Choroid plexus epithelial cell (primary cell): Measurements from ENCODE around the gene SHISA2.

ENCODE experiments used
- DNase-seq: peaks from one replicate; pipeline ENCODE4 v3.0.0-alpha.2; 2010; ENCODE audit warnings: low read depth
- H3K4me3 ChIP-seq: 2 replicates; pipeline ENCODE4 v1.5.1; 2011; ENCODE audit warnings: low read depth, mild to moderate bottlenecking, control low read depth, low read length, moderate library complexity
- TF ChIP-seq, protein P1 (sequence below): conservative IDR thresholded peaks from 2 replicates; pipeline ENCODE4 v1.5.1; 2011; ENCODE audit warnings: low read depth, mild to moderate bottlenecking, control low read depth, inconsistent platforms, low read length, moderate library complexity

The SHISA2 gene

DNA sequence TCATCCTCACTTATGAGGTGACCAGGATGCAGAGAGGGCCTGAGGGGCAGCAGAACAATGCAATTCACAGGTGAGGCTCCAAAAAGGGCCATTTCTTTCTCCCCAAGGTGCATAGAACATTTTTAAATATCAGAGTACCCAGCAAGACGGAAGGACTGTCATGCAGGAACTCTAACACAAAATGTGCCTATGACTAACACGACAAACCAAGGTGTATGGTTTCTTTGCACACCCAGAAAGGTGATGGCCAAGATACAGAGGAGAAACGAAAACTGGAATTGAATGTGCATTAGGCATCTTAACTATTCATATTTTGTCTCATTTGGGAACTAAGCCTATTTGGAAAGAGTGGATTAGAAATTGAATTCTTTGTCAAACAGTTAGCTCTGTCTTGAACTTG is 29.9 kb downstream of the SHISA2 start:
- no peak for DNase-seq
- no peak overlapping the region for H3K4me3 ChIP-seq
- TF ChIP-seq, protein P1, sequence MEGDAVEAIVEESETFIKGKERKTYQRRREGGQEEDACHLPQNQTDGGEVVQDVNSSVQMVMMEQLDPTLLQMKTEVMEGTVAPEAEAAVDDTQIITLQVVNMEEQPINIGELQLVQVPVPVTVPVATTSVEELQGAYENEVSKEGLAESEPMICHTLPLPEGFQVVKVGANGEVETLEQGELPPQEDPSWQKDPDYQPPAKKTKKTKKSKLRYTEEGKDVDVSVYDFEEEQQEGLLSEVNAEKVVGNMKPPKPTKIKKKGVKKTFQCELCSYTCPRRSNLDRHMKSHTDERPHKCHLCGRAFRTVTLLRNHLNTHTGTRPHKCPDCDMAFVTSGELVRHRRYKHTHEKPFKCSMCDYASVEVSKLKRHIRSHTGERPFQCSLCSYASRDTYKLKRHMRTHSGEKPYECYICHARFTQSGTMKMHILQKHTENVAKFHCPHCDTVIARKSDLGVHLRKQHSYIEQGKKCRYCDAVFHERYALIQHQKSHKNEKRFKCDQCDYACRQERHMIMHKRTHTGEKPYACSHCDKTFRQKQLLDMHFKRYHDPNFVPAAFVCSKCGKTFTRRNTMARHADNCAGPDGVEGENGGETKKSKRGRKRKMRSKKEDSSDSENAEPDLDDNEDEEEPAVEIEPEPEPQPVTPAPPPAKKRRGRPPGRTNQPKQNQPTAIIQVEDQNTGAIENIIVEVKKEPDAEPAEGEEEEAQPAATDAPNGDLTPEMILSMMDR: no peak

DNA sequence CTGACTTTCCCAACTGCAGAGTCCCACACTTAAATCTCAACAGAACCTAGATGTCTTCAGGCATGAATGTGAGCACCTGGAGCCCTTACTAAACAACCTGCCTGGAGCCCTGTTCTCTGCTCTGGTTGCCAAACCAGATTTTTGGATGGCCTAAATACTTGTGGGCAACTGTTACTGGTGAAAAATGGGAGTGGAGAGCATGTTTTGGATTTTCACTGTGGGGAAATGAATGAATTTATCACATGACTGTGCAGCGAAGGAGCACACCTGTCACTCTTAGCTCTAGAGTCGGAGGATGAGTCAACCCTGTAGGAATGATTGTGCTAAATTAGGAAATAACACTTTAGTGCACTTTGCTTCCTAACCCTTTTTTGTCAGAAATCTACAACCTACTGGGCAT is 30.3 kb downstream of the SHISA2 start:
- no peak for DNase-seq
- TF ChIP-seq, protein P1: no peak
- H3K4me3 ChIP-seq: no peak overlapping the region

DNA sequence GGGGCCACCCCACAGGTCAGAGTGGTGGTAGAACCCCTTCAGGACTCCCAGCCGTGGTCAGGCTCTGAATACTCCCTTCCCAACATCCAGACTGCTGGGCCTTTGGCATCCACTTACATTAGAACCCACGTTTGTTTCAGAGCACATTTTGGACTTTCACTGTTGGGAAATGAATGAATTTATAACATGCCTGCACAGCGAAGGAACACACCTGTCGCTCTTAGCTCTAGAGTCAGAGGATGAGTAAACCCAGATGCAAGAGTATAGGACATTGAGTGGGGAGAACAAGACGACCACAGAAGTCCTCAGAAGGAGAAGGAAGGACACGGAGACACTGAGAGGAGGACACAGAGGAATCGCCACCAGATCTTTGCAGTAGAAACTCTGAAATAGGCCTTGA is 30.9 kb downstream of the SHISA2 start:
- H3K4me3 ChIP-seq: no peak overlapping the region
- no peak for DNase-seq
- TF ChIP-seq, protein P1: no peak

DNA sequence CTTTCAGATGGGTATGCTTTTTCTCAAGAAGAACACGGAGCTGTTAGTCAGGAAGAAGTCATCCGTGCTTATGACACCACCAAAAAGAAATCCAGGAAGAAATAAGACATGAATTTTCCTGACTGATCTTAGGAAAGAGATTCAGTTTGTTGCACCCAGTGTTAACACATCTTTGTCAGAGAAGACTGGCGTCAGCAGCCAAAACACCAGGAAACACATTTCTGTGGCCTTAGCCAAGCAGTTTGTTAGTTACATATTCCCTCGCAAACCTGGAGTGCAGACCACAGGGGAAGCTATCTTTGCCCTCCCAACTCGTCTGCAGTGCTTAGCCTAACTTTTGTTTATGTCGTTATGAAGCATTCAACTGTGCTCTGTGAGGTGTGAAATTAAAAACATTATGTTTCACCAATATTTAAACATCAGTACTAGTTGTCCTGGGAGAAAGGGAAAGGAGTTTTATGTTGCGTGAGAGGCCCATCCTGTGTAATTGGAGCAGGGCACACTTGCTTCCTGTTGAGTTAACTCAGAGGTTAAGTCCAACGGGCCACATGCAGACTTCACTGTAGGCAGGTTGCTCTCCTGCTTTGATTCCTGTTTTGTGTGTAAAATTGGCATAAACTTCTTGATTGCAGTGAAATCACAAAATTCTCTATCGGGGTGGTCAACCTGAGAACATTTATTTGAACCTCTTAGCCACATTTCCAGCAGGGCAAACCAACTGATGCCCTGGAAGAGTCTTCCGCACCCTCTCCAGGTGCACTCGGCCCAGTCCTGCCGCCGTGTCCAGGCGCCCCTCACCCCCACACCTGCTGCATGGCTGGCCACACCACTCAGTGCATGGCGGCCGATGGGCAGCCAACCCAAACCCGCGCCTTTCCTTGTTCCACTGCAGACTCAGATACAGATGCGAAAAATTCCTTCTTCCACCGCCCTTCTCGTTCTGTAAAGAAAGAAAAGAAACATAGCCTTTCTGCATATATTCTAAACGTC is 31.6 kb downstream of the SHISA2 start:
- peak; percentile 87 for DNase-seq
- TF ChIP-seq, protein P1: no peak
- no peak overlapping the region for H3K4me3 ChIP-seq

DNA sequence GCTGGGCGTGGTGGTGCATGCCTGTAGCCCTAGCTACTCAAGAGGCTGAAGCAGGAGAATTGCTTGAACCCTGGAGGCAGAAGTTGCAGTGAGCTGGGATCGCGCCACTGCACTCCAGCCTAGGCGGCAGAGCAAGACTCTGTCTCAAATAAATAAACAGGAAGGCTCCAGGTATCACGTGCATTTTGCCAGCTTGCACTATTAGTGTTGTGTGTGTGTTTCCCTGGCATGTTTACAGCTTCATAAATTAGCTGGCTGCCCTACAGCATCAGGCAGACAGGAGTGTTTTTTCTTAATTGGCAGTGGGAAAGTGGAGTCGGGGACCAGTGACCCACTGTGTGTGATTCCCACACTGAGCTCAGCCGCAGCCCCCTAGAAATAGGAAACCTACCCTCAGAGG is 32.6 kb downstream of the SHISA2 start:
- no peak overlapping the region for H3K4me3 ChIP-seq
- TF ChIP-seq, protein P1: no peak
- no peak for DNase-seq

DNA sequence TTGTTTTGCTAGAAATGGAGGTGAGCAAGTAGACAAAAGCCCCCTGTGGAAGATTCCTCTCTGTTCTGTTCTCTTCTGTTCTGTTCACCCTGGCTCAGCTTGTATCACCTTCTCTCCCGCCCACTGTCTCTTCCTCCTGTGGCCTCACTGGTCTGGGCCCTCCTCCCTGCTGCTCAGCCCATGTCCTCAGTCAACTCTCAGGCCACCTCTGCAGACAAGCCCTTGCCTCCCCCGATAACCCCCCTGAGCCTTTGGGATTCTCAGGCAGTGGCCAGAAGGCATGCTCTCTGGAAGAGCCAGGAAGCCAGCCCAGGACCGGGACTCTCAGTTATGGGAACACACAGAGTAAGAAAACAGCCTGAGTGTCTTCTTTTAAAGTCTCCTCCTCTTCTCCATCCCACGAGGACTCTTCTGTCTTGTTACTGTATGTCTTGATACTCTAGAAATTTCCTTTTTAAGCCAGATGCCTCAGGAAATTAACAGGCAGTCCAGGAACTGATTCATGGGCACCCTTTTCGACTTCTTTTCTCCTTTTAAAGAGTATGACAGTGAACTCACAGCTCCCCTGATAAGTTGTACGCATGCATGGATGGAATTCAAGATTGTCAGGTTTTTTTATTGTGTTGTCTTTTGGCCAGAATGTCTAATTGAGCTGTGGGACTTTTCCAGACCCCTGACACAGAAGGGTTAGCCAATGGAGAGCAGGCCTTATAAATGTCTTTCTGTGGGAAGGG is 33.7 kb downstream of the SHISA2 start:
- DNase-seq: peak; percentile 24
- H3K4me3 ChIP-seq: no peak overlapping the region

More for the DNA sequence above, 33.7 kb downstream of the SHISA2 start:
- TF ChIP-seq, protein P1: no peak
